ENCODE measurements around the gene TIMP4.
A peak's percentile ranks its signal among the peaks of the same experiment; 100 is the strongest.

Gene TIMP4

DNA sequence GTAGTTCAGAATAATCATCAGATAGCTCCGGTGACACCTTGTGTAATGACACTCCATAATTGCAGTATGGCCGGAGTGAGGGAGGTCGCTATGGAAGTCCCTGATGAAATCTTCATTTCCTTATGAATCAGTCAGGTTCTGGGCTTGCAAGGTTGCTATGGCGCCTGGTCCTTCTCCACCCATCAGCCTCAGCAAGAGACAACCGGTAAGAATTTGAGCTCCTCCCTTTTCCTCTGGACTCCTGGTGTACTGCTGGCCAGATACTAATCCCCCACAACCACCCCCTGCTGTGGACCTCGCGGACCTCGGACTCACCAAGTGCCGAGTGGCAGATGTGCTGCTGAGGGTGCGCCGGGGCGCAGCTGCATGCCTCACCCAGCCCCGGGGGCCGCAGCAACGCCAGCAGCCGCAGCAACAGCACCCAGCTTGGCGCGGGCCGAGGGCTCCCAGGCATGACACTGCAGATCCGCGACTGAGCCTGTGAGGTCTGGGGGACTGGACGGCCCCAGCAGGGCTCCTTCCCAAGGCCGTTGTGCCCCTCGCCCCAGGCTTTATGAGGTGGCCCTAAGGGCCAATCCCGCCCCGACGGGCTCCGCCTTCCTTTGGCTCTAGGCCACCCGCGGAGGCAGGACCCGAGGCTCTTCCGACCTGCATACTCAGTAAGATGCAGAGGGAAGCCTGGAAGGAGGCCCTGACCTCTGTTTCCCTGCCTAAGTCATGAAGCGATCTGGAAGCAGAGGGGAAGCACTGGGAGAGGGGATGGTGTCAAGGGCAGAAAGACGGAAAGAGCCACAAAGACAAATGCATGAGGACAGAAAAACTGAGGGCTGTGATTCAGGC lies at the start of gene TIMP4:
TIMP4 (minus strand) TSS at position 526 of the 840 bp plus-strand sequence; CDS start at position 454, 72 bp downstream.
- FAIRE-seq (no peak), DNase-seq (ENCODE audit: low spot score) (peak; percentile 35)

DNA sequence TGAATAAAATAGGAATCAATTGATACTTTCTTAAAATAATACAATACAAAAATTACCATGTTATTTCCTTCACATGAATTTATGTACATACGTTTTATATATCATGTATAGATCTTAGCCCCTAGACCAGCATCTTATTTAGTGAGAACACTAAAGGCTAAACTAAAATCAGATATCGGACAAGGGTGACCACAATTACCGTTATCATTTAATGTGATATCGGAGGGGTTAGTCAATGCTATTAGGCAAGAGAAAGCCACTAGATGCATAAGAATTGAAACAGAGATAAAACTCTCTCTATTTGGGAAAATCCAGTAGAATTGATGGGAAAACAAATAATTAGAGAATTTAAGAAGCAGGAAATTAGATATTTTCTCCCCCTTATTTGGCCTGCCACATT lies 46.5 kb upstream of the TIMP4 start:
- DNase-seq (ENCODE audit: low spot score), result no peak
- FAIRE-seq, result no peak

DNA sequence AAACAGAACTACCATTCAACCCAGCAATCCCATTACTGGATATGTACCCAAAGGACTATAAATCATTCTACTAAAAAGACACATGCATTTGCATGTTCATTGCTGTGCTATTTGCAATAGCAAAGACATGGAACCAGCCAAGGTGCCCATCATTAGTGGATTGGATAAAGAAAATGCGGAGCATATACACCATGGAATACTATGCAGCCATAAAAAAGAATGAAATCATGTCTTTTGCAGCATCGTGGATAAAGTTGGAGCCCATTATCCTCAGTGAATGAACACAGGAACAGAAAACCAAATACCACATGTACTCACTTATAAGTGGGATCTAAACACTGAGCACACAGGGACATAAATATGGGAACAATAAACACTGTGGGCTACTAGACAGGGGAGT lies 43.1 kb upstream of the TIMP4 start:
- FAIRE-seq (no peak), DNase-seq (ENCODE audit: low spot score) (no peak)

DNA sequence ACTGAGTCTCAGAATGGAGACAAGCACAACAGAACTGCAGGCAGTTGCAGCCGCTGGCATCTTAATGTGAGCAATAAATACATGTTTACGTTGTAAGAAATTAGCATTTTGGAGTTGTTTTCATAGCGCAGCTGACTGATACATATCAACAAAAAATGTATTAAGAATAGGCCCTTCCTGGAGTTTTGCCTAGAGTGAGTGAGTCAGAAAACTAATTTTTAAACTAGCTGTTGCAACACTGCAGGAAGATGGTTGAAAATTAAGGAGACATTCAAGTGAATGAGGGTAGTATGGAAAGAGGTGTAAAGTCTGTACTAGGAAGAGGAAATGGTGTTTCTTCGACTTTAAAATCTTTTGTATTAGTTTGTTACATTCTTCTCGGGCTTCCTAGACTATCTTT lies 39.6 kb upstream of the TIMP4 start:
- DNase-seq (ENCODE audit: low spot score), result peak; percentile 19
- FAIRE-seq, result peak; percentile 84

- FAIRE-seq (no peak), DNase-seq (ENCODE audit: low spot score) (no peak)
Measured at GRCh38 chr3:12197475-12197874, 38.8 kb upstream of the TIMP4 start.

GRCh38 chr3:12196684-12197083 lies 38.0 kb upstream of the TIMP4 start:
- DNase-seq (ENCODE audit: low spot score) (no peak), FAIRE-seq (no peak)

GRCh38 chr3:12195231-12195630 lies 36.5 kb upstream of the TIMP4 start:
- FAIRE-seq, result no peak
- DNase-seq (ENCODE audit: low spot score), result no peak

DNA sequence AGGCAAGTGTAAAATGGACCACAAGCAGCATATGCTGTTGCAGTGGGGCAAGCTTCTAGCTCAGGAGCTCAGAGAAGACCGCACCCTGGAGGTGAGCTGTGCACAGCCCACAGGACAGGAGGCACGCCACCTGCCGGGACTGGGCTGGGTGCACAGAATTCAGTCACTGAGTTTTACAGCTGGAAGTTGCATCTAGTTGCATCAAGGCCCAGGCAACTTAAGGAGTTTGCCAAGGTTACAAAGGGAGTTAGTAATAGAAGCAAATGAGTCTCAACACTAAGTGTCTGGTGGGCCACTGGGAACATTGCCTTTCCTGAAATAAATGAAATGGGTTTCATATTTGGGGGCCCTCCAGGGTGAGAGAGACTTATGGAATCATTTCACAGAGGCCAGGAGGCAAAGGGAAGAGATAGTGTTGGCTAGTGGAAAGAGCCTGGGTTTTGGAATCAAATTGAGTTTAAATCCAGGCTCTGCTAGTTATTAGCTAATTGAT lies 36.0 kb upstream of the TIMP4 start:
- FAIRE-seq (no peak), DNase-seq (ENCODE audit: low spot score) (peak; percentile 45)

DNA sequence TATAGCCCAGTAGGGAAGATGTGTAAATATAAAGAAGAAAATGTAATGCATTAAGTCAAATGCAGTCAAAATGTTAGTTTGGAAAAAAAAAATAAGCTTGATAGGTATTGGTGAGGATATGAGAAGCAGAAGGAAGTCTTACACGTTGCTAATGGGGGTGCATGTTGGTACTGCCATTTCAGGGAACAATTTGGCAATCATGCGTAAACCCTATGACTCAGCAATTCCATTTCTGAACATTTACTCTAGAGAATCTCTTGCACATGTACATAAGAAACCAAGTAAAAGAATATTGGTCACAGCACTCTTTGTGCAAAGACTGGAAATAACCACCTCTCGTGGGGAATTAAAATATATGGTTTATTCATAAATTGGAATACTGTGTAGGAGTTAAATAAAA lies 35.5 kb upstream of the TIMP4 start:
- FAIRE-seq (peak; percentile 65), DNase-seq (ENCODE audit: low spot score) (peak; percentile 65)

DNA sequence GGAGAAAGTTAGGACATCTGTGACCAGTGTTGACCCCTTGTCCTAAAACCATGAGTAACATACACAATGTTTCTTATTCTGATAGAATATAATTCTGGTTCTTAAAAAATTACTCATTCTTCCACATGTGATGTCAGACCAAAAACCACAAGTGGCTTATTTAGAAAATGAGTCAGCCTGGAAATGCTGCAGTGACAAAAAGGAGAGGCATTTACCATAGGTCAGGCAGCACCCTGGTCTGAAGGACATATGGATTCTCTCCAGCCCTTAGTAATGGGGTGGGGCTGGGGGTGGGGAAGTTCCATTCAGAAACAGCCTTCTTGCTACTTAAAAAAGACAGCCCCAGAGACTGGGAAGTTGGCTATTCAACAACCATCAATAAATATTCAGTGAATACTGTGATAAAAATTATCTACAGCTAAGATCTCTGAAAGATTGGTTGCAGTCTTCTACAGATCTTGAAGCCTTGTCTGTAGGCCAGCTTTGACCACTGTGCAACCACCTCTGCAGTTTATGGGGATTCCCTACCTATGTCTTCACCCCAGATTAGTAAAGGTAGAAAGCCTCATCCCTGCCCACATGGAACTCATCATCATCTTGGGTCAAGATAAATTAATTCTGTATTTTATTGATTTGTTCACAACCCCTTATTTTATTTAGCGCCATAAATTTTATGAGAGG lies 34.9 kb upstream of the TIMP4 start:
- DNase-seq (ENCODE audit: low spot score) (peak; percentile 95), FAIRE-seq (peak; percentile 91)

- DNase-seq (ENCODE audit: low spot score) (no peak), FAIRE-seq (no peak)
Measured at GRCh38 chr3:12192655-12193484, 34.2 kb upstream of the TIMP4 start.

- FAIRE-seq, result no peak
- no peak for DNase-seq (ENCODE audit: low spot score)
Measured at GRCh38 chr3:12192173-12192572, 33.5 kb upstream of the TIMP4 start.

DNA sequence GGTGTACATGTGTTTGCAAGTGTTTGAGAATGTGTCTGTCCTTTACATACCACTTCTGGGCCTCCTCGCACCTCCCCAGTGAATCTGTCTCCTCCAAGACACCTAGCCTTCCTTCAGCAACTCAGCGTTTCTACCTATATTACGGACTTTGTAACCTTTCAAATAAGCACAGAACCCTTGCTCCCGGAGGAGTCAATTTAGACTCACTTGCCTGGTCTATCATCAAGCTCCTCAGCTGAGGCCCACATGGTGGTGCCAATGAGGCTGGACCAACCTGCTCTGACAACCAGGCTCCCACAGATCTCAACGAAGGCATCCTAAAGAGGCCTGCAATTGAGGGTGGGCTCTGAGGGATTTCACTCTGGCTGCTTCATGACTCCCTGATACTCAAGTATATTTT lies 32.8 kb upstream of the TIMP4 start:
- no peak for DNase-seq (ENCODE audit: low spot score)
- no peak for FAIRE-seq

DNA sequence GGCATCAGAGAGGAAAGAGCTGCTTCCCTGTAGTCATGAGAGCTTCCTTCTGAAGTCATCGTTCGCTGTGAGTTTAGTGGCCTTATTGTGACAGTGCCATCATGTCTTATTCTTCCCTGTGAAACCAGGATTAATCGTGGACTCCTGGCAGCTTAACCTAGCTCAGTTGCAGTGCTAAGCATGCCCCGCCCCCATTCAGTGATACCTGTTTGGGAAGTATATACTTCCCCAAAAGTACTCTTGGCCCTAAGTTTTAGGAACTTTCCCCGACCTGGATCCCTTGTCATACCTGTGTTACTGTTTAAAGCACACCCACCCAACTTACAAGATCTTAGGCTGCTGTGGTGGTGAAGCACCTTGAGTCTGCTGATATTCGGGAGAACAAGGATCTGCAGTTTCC lies 32.1 kb upstream of the TIMP4 start:
- DNase-seq (ENCODE audit: low spot score), result no peak
- no peak for FAIRE-seq

DNA sequence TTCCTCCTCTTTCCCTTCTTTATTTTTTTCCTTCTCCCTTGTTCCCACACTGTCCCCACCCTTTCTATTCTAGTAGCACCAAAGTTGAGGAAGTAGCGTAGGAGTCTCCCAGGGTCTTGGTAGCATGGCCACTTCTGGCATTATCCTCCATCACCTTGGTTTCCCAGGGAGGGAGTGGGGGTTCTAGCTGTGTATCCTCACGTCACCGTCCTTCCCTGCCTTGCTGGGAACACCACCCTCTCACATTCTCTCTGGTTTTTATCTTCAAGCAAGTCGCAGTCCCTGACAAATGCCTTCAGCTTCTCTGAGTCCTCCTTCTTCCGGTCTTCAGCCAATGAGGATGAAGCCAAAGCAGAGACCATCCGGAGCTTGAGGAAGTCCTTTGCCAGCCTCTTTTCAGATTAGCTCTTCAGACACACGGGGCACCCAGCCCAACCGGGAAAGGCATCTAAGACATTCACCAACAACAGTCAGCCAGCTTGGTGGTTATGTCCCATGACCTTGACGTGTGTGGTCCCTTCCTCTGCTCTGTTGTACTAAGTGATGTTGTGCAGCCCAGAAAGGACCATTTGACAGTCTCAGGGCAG lies 31.6 kb upstream of the TIMP4 start:
- DNase-seq (ENCODE audit: low spot score), result no peak
- no peak for FAIRE-seq

DNA sequence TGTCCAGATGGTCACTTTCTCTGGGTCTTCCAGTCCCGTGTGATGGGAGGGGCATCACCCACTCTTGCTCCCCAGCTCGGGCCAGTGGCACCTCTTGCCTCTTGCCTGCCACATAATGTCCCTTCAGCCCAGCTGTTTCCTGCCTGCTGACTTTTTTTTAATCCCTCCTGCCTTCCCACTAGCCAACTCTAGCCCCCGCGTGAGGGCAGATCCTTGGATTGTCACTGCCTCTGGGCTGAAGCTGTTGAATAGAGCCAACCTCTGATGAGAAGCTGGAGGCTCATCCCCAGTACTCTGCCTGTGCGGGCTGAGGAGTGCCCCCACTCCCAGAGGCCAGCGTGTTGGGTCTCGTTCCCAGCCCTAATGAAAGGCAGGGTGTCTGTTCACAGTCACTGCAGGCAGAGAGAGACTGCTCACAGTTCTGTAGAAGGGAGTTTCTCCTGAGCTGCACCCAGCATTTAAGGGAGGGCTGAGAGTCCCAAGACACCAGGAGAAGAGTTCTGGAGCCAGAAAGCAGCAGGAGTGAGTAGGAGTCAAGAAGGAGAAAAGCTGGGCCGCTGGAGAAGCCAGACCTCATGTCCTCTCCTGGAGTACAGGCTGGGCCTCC lies 30.1 kb upstream of the TIMP4 start:
- FAIRE-seq (no peak), DNase-seq (ENCODE audit: low spot score) (no peak)

GRCh38 chr3:12188328-12188648 lies 29.6 kb upstream of the TIMP4 start:
- DNase-seq (ENCODE audit: low spot score), result no peak
- FAIRE-seq, result no peak

DNA sequence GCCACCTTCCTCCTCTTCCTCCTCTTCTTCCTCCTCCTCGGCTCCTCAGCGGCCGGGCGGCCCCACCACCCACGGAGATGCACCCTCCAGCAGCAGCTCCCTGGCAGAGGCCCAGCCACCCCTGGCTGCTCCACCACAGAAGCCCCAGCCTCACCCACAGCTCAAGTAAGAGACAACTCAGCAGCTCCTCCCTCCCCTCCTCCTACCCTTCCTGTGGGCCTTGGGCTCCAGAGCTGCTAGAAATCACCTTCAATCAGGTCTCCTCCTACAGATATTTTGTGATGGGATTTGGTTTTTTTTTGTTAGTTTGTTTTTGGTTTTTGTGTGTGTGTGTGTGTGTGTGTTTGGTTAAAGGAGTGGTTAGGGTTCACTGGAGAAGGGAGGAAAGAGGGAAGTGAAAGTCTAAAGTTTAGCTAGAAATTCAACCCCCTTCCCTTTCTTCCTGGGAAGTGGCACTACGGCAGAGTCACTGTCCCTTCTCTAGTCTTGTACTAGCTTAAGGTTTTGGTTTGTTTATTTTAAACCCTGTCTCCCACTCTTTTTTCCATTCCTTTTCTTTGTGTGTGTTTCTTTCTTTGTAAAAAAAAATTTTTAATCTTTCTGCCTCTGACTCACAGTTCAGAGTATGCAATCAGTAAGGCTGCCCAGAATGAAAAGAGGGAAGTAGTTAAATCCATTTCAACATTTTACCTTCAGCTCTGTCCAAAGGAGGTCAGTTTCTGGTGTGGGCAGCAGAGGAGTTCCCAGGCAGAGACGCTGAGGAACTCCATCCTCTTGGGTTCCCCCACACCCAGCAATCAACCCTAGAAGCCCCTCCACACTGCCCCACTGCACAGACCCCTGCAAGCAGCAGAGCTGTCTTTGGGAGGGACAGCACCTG lies 29.0 kb upstream of the TIMP4 start:
- DNase-seq (ENCODE audit: low spot score), result peak; percentile 50
- FAIRE-seq, result peak; percentile 57

GRCh38 chr3:12186515-12187286 lies 28.0 kb upstream of the TIMP4 start:
- FAIRE-seq, result no peak
- DNase-seq (ENCODE audit: low spot score), result no peak
